CD4-positive, alpha-beta T cell (primary cell): ENCODE results near the gene NR5A1. TPM values are rescaled to one million over a fixed set of nuclear protein-coding genes. Genes with fewer than 3 reads are reported as not detected.

ENCODE experiments used
- ATAC-seq: fragments of 200-7000 bp; cut with Tn5 transposase; one replicate; pipeline ENCODE4 v1.10.0; 2022; ENCODE audit warnings: mild to moderate bottlenecking; ENCODE audit not compliant: poor library complexity
- CTCF ChIA-PET: fragments of 350-600 bp; sonication (Branson Sonifier 250); formaldehyde crosslinking; loops from one replicate; lab custom pipeline; 2021; ENCODE audit warnings: antibody characterized with exemption, inconsistent platforms; lab: Charles Lee
- POLR2A ChIA-PET: fragments of 350-600 bp; sonication (Branson Sonifier 250); formaldehyde crosslinking; loops from one replicate; lab custom pipeline; 2021; ENCODE audit warnings: antibody characterized with exemption, inconsistent platforms; lab: Charles Lee
- DNase-seq, 14 experiments: peaks; one replicate each; pipeline ENCODE4 v3.0.0-alpha.2; 2013 to 2020; ENCODE audit warnings: mixed read lengths in 2 of 14
- H3K27ac ChIP-seq, 2 donors: one replicate each; pipeline versions ENCODE4 v1.5.1 to v1.7.0; 2013; ENCODE audit warnings: low read length in 2 of 2, low read depth in 1 of 2, mild to moderate bottlenecking in 1 of 2
- H3K27me3 ChIP-seq, 2 experiments: 1 replicate in 1 of 2; 2 replicates in 1 of 2; pipeline versions ENCODE4 v1.6.1 to v1.7.0; 2013; ENCODE audit warnings: low read length in 2 of 2, control low read depth in 1 of 2, mild to moderate bottlenecking in 1 of 2, moderate library complexity in 1 of 2; ENCODE audit not compliant: insufficient read depth in 2 of 2, control insufficient read depth in 1 of 2
- H3K36me3 ChIP-seq: one replicate; pipeline ENCODE4 v1.6.1; 2013; ENCODE audit warnings: low read length, control low read depth; ENCODE audit not compliant: insufficient read depth
- H3K4me1 ChIP-seq: one replicate; pipeline ENCODE4 v1.6.1; 2013; ENCODE audit warnings: low read length, control low read depth; ENCODE audit not compliant: insufficient read depth
- H3K4me3 ChIP-seq: one replicate; pipeline ENCODE4 v1.5.1; 2013; ENCODE audit warnings: mild to moderate bottlenecking, low read length, moderate library complexity
- H3K9me3 ChIP-seq, 2 experiments: 1 replicate in 1 of 2; 2 replicates in 1 of 2; pipeline versions ENCODE4 v1.6.1 to v1.7.0; 2013; ENCODE audit warnings: low read length in 2 of 2, mild to moderate bottlenecking in 2 of 2, control low read depth in 1 of 2, moderate library complexity in 1 of 2; ENCODE audit not compliant: control insufficient read depth in 1 of 2, insufficient read depth in 1 of 2
- H3K27ac Mint-ChIP-seq: one replicate; pipeline ENCODE4 v1.8.0; 2020; ENCODE audit warnings: mixed read lengths
- H3K27me3 Mint-ChIP-seq: one replicate; pipeline ENCODE4 v1.8.0; 2021; ENCODE audit warnings: mixed read lengths
- H3K36me3 Mint-ChIP-seq: one replicate; pipeline ENCODE4 v1.8.0; 2021; ENCODE audit warnings: low read depth, mixed read lengths
- H3K4me1 Mint-ChIP-seq: one replicate; pipeline ENCODE4 v1.8.0; 2021; ENCODE audit warnings: low read depth, mixed read lengths
- H3K4me3 Mint-ChIP-seq: one replicate; pipeline ENCODE4 v1.8.0; 2020; ENCODE audit warnings: mild to moderate bottlenecking, mixed read lengths
- H3K9me3 Mint-ChIP-seq: one replicate; pipeline ENCODE4 v1.8.0; 2020; ENCODE audit warnings: mixed read lengths
- CTCF ChIP-seq: fragments of 200-600 bp; IDR thresholded peaks from one replicate; pipeline ENCODE4 v1.8.0; 2022; ENCODE audit warnings: antibody characterized with exemption, mild to moderate bottlenecking
- intact Hi-C, 2 experiments: fragments of 100-400 bp; cut with DNase I in 1 of 2; cut with micrococcal nuclease in 1 of 2; formaldehyde crosslinking; loops; one replicate each; pipeline versions ENCODE4 v1.15.1 to v1.9.0; 2023 to 2025; cut with DNase I, micrococcal nuclease
- total RNA-seq, 174 experiments: library from RNA in 2 of 174; stranded (reverse) in 2 of 174; gene quantifications; one replicate each; pipeline ENCODE4 v1.2.3 and lab custom pipeline; 2021 to 2026

NR5A1 gene
- total RNA-seq, 2 experiments from 2014 or later, result not detected

GRCh38 chr9:124437086-124437485, 70.1 kb downstream of the NR5A1 start:
- TF ChIP-seq CTCF, result no peak
- intact Hi-C loops, result no loop called here
- Mint-ChIP-seq H3K27me3 (peaks cover 44% of the 10 kb centered on the region), H3K27ac (no peak overlapping the region), H3K36me3 (no peaks in the 10 kb centered on the region), H3K9me3 (no peaks in the 10 kb centered on the region), H3K4me3 (no peak overlapping the region), H3K4me1 (no peaks in the 10 kb centered on the region)
- DNase-seq (no peak), ATAC-seq (no peak)
- no peaks in the 10 kb centered on the region for H3K4me1 ChIP-seq
- H3K27ac ChIP-seq, result no peak overlapping the region
- ChIA-PET POLR2A (no interaction called here), CTCF (no interaction called here)
- H3K27me3 ChIP-seq, result peaks cover 7 to 8% of the 10 kb centered on the region in 2 experiments
- peaks cover 0 to 19% of the 10 kb centered on the region in 2 experiments for H3K9me3 ChIP-seq
- no peaks in the 10 kb centered on the region for H3K36me3 ChIP-seq
- H3K4me3 ChIP-seq, result no peak overlapping the region

GRCh38 chr9:124436320-124436719, 70.9 kb downstream of the NR5A1 start:
- Mint-ChIP-seq H3K4me3 (no peak overlapping the region), H3K4me1 (no peaks in the 10 kb centered on the region), H3K9me3 (no peaks in the 10 kb centered on the region), H3K27ac (no peak overlapping the region), H3K27me3 (peaks cover 38% of the 10 kb centered on the region), H3K36me3 (no peaks in the 10 kb centered on the region)
- no peaks in the 10 kb centered on the region for H3K36me3 ChIP-seq
- no peaks in the 10 kb centered on the region for H3K4me1 ChIP-seq
- no peak for TF ChIP-seq CTCF
- no peak overlapping the region for H3K4me3 ChIP-seq
- H3K9me3 ChIP-seq, result peaks cover 0 to 19% of the 10 kb centered on the region in 2 experiments
- POLR2A ChIA-PET, result no interaction called here
- no peak for ATAC-seq
- H3K27ac ChIP-seq, result no peak overlapping the region
- intact Hi-C loops, result no loop called here
- DNase-seq, result no peak
- CTCF ChIA-PET, result no interaction called here
- H3K27me3 ChIP-seq, result peaks cover 7 to 8% of the 10 kb centered on the region in 2 experiments

Other genes starting within 250 kb of the NR5A1 start
- gene NEK6, start 249.4 kb downstream of the NR5A1 start, total RNA-seq, result 1 to 10 TPM in 1 of 2 experiments, under 1 TPM in 1; 0.89 to 1.7 TPM
- 10 to 100 TPM; 69.3 to 71.7 TPM for gene PSMB7, start 92.0 kb downstream of the NR5A1 start, total RNA-seq
- not detected for gene ADGRD2, start 56.9 kb downstream of the NR5A1 start, total RNA-seq